ENCODE results near the gene NRCAM.
"Not testable (repeated sequence)": the region's sequence is repeated elsewhere in the genome, so short reads cannot be mapped to it uniquely, and the experiment has no call there.

Gene NRCAM

GRCh38 chr7:108303332-108303731 is 152.9 kb downstream of the NRCAM start:
- DNase-seq = no peak

- no peak for DNase-seq
Measured at GRCh38 chr7:108301387-108301786, 154.8 kb downstream of the NRCAM start.

GRCh38 chr7:108299251-108299973 is 156.8 kb downstream of the NRCAM start:
- DNase-seq = no peak

GRCh38 chr7:108296911-108297310 is 159.3 kb downstream of the NRCAM start:
- DNase-seq = no peak

GRCh38 chr7:108294595-108294994 is 161.6 kb downstream of the NRCAM start:
- DNase-seq = no peak

GRCh38 chr7:108293149-108293612 is 163.1 kb downstream of the NRCAM start:
- DNase-seq = no peak

GRCh38 chr7:108292541-108292940 is 163.7 kb downstream of the NRCAM start:
- DNase-seq = no peak

GRCh38 chr7:108291791-108292440 is 164.3 kb downstream of the NRCAM start:
- no peak for DNase-seq

GRCh38 chr7:108291152-108291508 is 165.1 kb downstream of the NRCAM start:
- no peak for DNase-seq

GRCh38 chr7:108290459-108291151 is 165.6 kb downstream of the NRCAM start:
- no peak for DNase-seq

GRCh38 chr7:108289852-108290251 is 166.4 kb downstream of the NRCAM start:
- DNase-seq = no peak

- DNase-seq = no peak
Measured at GRCh38 chr7:108287857-108288256, 168.4 kb downstream of the NRCAM start.

- DNase-seq = no peak
Measured at GRCh38 chr7:108286290-108286904, 169.8 kb downstream of the NRCAM start.

- no peak for DNase-seq
Measured at GRCh38 chr7:108285778-108286177, 170.5 kb downstream of the NRCAM start.

GRCh38 chr7:108285003-108285368 is 171.2 kb downstream of the NRCAM start:
- no peak for DNase-seq

- no peak for DNase-seq
Measured at GRCh38 chr7:108284349-108285002, 171.8 kb downstream of the NRCAM start.

GRCh38 chr7:108283252-108283651 is 173.0 kb downstream of the NRCAM start:
- no peak for DNase-seq

- no peak for DNase-seq
Measured at GRCh38 chr7:108282427-108282996, 173.7 kb downstream of the NRCAM start.

- DNase-seq = no peak
Measured at GRCh38 chr7:108280136-108280535, 176.1 kb downstream of the NRCAM start.

GRCh38 chr7:108278776-108279175 is 177.5 kb downstream of the NRCAM start:
- no peak for DNase-seq

GRCh38 chr7:108278281-108278680 is 178.0 kb downstream of the NRCAM start:
- DNase-seq = no peak

- DNase-seq = not testable (repeated sequence)
Measured at GRCh38 chr7:108274447-108274846, 181.8 kb downstream of the NRCAM start.

GRCh38 chr7:108272891-108273290 is 183.3 kb downstream of the NRCAM start:
- DNase-seq = not testable (repeated sequence)

Data from amniotic stem cell (primary cell).